Esophagus squamous epithelium (tissue), 4 donors: ENCODE results near the gene KRTAP4-2.

Experiments used
- POLR2A ChIP-seq, 4 donors: fragments of 450-650 bp; IDR thresholded peaks; one replicate each; pipeline ENCODE4 v1.6.1; 2017; ENCODE audit warnings: antibody characterized with exemption in 4 of 4, mild to moderate bottlenecking in 4 of 4, moderate library complexity in 3 of 4
- TF ChIP-seq, protein P1 (sequence below), 6 experiments: fragments of 450-650 bp in 4 of 6; fragments of 200-600 bp in 2 of 6; sonication (generic) in 2 of 6; IDR thresholded peaks; one replicate each; pipeline ENCODE4 v1.5.1; 2016 to 2019; ENCODE audit warnings: antibody characterized with exemption in 6 of 6, mild to moderate bottlenecking in 4 of 6, moderate library complexity in 4 of 6

DNA sequence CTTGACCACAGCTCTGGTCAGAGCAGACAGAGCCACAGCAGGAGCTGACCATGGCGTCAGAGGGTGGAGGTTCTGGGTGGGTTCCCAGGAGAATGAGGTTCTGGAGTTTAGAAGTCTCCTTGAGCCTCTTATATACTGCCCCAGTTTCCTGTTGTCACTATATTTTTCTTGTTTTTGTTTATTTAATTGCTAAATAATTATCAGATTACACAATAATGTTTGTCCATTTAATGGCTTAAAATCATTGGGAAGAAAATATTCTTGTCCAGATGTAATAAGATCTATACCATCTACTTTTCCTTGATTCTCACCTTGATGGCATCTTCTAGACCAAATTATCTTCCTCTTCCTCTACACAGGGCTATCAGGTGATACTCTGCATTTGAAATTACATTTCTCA is 9.9 kb downstream of the KRTAP4-2 start, which contains the start of gene KRTAP4-3:
- TF ChIP-seq, protein P1, sequence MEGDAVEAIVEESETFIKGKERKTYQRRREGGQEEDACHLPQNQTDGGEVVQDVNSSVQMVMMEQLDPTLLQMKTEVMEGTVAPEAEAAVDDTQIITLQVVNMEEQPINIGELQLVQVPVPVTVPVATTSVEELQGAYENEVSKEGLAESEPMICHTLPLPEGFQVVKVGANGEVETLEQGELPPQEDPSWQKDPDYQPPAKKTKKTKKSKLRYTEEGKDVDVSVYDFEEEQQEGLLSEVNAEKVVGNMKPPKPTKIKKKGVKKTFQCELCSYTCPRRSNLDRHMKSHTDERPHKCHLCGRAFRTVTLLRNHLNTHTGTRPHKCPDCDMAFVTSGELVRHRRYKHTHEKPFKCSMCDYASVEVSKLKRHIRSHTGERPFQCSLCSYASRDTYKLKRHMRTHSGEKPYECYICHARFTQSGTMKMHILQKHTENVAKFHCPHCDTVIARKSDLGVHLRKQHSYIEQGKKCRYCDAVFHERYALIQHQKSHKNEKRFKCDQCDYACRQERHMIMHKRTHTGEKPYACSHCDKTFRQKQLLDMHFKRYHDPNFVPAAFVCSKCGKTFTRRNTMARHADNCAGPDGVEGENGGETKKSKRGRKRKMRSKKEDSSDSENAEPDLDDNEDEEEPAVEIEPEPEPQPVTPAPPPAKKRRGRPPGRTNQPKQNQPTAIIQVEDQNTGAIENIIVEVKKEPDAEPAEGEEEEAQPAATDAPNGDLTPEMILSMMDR (IDR thresholded peaks at IDR 0.05) = no peak
- no peak for TF ChIP-seq POLR2A (IDR thresholded peaks at IDR 0.05)
